GM15510 (cell line): ENCODE data around the gene GLRB.

Source experiments
- POLR2A ChIP-seq: IDR thresholded peaks from 3 replicates; pipeline ENCODE4 v1.6.1; 2011; ENCODE audit warnings: borderline replicate concordance; ENCODE audit not compliant: insufficient read length; ENCODE audit errors: extremely low read depth

Gene GLRB

DNA sequence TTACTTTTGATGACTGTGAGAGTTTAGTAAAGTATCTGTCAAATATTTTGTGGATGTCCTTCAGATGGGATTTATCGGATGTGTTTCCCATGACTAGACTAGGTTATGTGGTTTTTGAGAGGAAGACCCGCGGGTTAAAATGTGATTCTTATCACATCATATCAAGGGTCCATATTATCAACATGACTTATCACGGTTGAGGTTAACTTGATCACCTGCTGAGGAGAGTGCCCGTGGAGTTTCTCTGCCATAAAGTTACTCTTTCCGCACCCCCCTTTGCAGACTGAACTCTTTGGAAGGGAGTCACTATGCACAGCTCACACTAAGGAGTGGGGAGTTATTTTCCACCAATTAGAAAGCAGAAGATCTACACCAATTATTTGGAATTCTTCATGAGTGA is 38.7 kb downstream of the GLRB start:
- TF ChIP-seq POLR2A: no peak

DNA sequence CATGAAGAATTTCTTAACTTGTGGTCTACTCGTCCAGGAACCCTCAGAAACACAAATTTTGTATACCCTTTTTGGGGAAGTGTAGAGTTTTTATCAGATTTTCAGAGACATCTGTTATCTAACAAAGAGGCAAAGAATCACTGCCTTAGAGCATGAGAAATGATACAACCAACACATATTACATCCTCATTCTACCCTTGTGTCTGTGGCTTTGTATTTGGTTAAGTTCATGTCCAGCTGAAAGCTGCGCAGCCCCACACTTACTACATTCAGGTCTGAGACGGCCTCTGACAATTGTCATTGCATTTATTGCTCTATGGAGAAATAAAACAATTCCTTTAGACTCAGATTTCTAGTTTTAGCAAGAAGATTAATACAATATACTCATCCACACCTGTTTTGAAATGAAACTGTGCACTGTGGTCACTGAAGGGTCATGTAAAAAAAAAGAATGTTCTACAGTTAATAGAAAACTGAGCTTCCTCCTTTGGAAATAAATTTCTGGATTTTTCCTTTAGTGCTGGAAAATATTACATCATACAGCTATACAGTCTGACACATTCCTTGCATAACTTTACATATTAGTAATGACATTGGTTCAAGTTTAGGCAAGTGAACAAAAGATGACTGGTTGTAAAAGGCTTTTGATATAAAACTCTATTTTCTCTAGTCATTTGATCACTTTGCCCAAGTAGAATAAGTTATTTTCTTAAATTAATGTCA is 39.8 kb downstream of the GLRB start:
- no peak for TF ChIP-seq POLR2A

DNA sequence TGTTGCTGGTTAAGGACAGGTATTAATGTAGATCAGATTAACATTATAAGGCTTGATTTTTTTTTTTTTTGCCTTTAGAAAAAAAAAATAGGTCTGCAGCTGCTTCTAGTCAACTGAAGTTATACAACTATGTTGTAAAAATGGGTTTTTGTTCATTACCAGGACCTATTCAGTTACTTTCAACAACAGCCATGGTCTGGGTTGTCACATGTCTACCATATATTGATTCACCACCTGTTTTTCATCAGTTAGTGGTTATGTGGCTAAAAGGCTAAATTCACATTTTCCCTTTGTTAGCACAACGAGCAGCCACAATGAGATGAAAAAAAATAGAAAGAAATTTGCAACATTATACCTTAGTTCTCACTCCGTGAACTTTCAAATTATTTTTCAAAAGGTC is 45.5 kb downstream of the GLRB start:
- TF ChIP-seq POLR2A: no peak

DNA sequence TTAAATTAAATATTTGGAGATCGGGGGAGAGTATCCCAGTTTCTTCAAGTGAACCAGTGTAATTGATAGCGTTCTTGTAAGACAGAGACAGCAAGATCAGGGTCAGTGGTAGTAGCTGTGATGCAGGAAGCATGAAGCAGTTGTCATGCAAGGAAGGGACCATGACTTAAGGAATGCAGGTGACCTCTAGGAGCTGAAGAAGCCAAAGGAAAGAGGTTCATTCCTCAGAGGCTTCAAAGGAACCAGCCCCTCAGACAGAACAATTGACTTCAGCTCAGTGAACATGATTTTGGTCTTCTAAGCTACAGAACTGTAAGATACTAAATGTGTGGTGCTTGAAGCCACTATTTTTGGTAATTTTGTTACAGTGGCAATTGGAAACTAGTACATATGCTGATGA is 51.6 kb downstream of the GLRB start:
- TF ChIP-seq POLR2A: no peak

DNA sequence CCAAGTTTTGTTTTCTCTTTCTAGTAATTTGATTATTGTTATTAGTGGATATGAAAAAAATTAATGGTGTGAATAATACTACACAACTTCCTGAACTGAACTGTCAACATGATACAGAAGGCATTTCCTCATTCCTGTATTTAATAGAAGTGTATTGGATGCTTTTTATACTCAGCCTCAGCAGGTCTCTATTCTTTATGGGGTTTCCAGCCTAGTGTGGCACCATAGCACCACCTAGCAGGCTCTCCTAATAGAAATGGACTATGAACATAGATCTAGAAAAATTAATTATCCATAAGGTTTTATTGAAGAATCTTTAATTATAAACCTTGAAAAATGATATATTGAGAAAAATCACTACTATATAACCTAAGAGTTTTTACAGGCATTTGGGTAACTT is 52.4 kb downstream of the GLRB start:
- TF ChIP-seq POLR2A: no peak

DNA sequence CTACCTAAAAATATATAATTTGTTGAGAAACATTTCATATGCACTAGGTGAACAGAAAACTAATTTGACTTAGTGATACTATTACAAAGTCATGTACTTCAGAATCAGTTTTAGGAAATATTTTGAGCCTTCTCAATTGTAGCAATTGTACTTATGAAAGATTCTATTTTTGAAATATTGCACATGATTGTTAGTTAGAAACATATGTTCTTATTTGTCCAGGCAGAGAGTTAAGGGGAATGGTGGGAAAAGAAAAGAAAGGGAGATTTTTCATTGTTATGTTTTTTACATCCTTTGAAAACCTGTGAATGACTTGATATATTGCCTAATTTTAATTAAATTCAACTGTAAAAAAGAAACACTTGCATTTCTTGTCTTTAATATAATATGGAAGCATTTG is 66.0 kb downstream of the GLRB start:
- no peak for TF ChIP-seq POLR2A

DNA sequence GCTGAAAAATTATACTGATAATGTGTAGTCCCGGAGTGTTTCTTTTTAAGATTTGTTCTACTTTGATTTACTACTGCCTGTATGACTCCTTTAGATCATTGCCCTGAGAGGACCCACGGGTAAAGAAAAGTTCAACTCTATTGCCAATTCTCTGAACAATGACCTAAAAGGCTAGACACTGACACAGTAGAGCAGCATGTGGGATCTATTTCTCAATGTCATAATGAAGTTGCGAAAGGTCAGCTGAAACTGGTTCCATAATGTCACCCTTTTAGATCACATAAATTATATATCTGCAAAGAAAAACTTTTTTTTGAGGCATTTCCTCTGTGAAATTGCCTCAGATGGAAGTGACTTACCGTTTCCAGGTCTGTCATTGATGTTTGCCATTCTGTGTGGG is 67.4 kb downstream of the GLRB start:
- TF ChIP-seq POLR2A: no peak

DNA sequence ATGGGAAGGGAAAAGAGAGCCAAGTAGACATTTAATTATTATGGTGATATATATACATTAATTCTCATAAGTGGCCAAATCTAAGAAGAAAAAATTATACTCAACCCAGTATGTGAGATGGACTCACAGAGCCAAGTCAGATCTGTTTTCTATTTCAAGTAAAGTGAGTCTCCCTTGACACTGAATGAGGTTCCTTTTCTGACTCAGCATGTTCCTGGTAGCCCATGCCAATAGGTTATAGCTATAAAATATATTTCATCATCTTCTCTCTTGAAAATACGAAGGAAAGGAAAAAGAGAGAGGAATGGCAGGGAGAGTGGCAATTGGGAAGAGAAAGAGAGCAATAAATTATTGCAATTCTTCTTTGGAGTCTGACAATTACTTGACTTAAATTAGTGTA is 75.8 kb downstream of the GLRB start:
- no peak for TF ChIP-seq POLR2A

DNA sequence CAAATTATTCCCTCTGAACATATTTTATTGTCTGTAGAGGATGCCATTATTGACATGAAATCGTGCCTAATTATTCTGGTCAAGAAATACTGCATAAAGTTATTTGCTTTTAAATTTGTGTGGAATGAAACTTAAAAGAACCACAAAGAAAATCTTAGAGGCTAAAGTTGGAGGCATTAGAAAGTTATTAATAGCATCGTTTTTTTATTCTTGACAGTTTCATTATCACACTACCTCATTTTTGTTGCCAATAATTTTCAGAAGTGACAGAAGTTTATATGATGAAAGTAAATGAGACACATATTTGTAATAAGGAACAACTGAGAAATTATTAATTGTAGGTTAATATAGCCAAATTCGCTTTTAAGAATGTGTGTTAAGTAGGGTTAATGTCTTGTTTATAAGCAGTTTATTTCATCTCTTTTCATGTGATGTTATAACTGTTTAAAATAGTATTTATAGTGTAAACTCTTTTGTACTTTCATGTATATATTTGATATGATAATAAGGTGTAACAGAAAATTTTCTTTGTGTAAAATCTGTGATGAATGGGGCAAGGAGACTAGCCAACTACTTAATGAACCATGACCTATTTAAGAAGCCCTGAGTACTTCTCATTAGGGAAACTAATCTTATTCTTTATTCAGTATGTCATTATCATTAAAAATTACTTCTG is 90.1 kb downstream of the GLRB start:
- TF ChIP-seq POLR2A: no peak

DNA sequence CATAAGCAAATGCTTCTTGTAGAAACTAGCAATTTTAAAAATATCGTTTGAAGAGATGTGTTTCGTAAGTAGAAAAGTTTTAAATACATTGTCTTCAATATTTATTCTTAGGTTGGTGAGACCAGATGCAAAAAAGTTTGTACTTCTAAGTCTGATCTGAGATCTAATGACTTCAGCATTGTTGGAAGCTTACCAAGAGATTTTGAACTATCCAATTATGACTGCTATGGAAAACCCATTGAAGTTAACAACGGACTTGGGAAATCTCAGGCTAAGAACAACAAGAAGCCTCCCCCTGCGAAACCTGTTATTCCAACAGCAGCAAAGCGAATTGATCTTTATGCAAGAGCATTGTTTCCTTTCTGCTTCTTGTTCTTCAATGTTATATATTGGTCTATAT is 94.4 kb downstream of the GLRB start:
- TF ChIP-seq POLR2A: no peak

DNA sequence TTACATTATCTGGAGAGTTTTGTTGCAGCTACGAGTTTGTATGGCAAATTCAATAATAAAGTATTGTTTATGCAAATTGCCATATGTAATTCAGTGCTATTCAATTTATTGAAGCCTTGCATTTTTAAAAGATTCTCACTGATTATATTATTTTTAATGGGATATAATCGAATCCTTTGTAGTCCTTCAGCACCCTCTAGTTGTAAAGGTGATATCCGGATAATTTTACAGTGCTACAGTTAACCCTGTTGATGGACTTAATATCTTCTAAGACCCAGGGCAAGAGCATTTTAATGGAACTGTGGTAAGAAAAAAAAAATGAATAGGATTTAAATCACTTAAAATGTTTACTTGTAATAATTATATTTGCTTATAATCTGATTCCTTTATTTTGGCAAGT is 96.1 kb downstream of the GLRB start:
- TF ChIP-seq POLR2A: no peak

DNA sequence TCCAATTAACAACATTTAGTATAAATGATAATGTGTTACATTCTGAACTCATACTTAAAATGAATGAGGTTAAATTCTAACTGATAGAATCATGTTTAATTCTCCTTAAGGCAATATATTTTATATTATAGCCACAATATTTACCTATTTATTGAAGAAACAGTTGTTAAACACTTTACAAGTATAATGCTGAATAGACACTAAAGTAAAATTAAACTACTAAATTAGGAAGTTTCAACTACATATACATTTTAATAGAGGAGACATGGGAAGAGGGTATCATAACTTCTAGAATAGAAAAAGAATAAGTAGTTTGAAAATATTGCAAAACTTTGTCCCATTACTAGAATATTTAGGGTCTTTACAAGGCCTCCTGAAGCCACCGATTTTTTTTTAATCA is 108.3 kb downstream of the GLRB start:
- no peak for TF ChIP-seq POLR2A

DNA sequence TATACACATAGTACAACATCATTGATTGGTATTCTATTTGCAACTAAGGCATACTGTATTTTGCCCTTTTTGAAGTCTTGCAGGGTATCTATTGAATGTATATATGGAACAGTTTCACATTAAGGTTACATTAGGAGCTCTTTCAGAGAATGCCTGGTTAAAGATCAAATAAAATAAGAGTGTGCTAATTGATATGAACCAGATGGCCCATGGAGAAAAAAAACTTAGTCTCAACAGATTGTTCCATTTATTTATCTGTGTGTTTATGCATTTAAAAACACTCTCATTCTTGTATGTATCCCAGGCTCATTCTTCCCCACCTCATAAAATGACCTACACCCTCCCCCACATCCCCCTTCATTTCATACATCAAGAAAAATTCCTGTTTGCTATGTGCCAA is 109.4 kb downstream of the GLRB start:
- TF ChIP-seq POLR2A: no peak

DNA sequence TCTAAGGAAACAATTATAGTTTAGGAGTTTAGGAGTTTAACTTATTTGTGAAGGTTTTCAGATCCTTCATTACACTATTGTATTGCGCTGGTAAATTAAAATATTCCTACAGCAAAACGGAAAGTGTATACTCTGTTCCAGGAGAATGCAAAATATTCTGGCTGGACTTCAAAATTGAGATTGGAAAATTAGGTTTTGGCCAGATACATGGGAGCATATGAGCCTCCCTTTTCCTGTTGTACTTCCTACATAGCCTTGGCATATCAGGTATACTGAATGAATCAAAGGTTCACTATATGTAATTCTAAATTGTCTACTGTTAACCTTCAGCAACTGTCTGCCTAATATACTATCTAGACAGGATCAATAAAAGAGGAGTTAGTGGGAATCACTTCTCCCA is 119.4 kb downstream of the GLRB start:
- no peak for TF ChIP-seq POLR2A

DNA sequence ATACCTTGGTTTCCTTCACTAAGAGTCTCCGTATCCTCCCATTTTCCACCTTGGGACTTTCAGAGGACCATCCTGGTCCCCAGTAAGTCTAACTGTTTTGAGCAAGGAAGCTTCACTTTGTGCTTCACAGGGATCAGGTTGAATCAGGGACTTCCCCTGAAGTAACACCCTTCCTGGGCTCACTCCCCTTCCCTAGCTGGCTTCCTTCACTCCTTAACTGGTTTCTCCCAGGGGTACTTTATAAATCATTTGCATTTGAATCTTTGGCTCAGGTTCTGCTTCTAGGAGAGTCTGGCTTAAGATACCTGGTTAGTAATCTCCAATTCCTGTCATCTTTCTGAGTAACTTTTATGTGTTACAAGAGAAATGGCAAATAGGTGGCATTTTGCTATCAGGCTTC is 120.1 kb downstream of the GLRB start:
- TF ChIP-seq POLR2A: no peak

DNA sequence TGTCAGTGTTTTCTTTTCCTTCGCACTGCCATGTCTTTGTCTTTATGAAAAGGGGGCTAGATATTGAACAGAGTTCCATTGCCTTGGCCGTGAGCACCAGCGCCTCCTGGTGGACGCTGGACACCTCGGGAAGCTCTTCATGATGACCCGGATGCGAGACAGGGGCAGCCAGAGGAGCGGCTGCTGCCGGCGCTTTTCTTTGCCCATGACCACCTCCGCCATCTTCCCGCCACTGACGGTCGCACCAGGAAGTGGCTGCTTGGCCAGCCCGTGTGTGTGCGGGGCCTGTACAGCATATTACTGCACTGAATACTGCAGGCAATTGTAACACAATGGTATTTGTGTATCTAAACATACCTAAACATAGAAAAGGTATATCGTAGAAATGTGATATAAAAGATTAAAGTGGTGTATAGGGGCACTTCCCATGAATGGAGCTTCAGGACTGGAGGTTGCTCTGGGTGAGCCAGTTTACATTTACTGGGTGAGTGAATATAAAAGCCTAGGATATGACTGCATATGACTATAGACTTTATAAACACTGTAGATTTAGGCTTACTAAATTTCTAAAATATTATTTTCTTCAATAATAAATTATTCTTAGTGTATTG is 128.8 kb downstream of the GLRB start:
- TF ChIP-seq POLR2A: no peak

DNA sequence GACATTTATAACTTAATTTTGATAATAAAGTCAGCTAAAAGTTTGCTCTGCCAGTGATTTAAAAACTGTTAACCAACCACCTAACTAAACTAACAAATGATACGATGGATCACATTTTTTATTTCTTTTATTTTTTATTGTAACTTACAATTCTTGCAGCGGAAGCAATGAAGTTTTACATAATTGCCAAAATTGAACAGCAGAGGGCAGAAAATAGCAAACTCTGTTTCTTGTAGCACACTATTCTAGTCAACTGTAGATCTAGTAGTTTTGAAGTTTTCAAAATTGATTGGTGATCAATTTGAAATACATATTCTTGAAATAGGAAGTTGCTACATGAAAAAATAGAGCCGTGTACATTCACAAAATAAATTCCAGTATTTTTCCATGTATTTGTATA is 141.8 kb downstream of the GLRB start:
- no peak for TF ChIP-seq POLR2A

DNA sequence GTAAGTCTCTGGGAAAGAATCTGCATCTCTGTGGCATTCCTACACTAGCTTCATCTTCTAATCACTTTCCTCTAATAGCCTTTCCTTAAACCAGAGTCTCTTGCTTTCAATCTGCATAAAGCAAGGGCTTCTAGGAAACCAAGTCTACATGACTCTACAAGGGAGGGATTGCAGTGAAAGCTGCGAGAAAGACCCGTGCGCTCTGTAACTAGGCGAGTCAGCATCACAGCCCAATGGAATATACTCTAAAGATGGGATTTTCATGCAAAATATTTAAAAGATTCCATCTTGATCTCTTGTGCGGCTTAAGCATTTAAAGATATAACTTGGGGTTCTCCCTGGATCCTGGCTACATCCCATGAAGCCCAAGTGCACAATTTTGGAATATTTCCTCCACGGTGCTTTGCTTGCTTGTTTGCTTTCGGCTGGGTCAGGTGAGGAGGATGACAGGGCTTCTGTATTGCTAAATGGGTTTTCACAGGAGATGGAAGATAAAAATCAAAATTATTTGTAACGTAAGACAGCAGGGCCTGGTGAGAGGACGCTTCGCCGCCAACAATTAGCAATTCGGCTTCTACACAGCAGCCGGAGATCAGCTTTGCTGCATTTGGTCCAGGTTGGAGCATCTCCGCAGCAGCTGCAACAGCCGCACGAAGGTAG is 143.9 kb downstream of the GLRB start:
- no peak for TF ChIP-seq POLR2A
